Activated gamma-delta T cell treated with anti-CD3 and anti-CD28 coated beads, Interleukin-2, amount 50 U/mL, for 16 hours (primary cell): ENCODE data around the gene ERBIN.
"Not testable (repeated sequence)": the region's sequence is repeated elsewhere in the genome, so short reads cannot be mapped to it uniquely, and the experiment has no call there.

Experiments
- DNase-seq: peaks from one replicate; pipeline ENCODE4 v3.0.0-alpha.2; 2020; ENCODE audit warnings: low read depth

ERBIN gene

DNA sequence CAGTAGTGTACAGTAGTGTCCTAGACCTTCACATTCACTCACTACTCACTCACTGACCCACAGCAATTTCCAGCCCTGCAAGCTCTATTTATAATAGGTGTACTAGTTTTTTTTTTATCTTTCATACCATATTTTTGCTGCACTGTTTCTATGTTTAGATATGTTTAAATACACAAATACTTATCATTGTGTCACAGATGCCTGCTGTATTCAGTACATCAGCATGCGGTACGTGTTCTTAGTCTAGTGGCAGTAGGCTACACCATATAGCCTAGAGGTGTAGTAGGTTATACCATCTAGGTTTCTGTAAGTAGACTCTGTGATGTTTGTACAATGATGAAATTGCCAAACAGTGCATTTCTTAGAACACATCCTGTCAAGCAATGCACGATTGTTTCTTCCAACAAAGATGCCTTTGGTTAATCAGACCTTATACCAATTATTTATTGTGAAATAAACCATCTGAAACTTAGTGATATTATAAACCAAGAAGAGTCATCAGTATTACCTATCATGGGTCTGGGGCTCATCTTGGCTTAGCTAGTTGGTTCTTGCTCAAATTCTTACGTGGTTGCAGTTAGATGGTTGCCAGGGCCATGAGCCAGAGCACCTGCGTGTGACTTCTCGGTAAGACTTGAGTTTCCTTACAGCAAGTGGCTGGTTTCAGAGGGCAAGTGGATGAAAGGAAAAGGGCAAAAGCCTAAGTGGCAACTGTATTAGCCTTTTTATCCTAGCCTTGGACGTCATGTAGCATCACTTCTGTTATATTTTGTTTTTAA, 41.1 kb downstream of the ERBIN start:
- no peak for DNase-seq

DNA sequence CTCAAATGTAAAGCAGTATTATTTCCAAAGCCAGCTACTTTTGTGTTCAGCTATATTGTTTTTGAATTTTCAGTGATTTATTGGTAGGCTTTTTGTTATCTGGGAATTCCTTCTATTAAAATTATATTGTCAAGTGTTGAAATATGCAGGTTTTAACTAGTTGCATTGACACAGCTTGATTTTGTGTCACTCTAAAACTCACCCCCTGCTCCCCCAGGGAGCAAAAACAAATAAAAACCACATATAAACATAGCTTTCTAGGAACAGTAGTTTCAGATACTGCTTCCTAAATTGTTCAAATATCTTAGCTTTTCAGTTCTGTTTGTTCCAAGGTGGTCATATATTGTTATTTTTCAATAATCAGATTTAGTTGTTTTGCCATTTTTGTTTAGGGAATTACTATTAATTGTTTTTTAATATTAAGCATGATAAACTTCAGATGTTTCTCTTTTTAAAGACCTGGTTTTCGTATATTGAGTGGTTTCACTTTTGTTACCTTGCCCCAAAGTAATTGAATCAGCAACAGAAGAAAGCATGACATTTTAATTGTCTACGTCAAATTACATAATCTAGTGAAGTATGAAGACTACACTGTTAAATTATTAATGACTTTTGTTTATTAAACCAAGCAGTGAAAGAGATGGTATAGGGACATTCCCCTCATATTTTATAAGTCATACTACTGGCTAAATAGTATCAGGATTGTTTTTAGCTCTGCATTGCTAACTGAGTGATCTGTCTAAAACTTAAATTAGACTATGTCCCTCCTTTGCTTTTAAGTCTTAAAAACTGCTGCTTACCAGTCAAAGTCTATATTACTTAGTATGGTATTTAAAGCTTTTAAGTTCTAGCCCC, 43.4 kb downstream of the ERBIN start:
- no peak for DNase-seq

DNA sequence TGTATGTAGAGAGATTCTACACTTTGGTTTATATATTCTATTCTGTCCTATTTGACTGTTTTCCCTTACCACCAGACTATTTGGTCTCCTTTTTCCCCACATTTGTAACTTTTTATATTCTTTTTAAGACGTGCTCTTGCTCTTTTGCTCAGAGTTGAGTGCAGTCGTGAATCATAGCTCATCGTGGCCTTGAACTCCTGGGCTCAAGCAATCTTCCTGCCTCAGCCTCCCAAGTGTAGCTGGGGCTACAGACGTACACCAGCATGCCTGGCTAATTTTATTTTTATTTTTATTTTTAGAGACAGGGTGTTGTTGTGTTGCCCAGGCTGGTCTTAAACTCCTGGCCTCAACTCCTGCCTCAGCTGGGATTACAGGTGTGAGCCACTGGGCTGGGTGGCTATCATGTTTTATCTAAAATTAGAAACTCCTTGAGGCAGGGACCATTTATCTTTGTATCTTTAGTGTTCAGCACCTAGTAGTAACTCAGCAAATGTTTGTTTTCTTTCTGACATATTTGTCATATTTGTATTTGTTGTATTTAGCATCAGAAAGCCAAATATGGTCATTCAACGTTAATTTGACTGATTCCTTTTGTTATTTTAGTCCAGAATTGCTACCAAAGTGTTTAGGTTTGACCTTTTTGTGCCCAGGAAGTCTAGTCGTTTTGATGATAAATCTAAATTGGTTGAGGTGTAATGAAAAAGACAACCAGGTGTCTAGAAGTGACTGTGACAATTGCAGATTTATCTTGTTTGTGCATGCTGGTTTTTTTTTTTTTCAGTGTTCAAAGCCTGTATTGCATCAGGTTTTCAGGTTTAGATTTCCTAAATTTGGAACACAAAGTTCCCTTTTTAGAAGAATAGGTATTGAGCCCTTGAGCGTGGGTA, 44.3 kb downstream of the ERBIN start:
- DNase-seq, result no peak

DNA sequence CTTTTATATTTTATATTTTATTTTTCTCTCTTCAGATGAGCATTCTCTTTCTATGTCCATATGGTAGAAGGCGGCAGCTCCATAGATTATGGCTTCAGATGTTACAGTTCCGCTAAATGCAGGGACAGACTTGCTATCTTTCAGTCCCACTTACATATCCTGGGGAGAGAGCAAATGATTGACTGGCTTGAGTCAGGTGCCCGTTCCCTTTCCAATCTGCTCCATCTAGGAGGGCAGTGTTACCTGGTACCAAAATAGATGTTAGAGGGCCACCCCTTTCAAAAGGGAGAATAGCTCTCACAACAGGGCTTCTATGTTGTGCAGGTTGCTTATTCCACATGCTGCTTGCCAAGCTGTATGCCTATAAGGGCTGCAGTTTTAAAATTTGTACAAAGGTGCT, 45.3 kb downstream of the ERBIN start:
- no peak for DNase-seq

DNA sequence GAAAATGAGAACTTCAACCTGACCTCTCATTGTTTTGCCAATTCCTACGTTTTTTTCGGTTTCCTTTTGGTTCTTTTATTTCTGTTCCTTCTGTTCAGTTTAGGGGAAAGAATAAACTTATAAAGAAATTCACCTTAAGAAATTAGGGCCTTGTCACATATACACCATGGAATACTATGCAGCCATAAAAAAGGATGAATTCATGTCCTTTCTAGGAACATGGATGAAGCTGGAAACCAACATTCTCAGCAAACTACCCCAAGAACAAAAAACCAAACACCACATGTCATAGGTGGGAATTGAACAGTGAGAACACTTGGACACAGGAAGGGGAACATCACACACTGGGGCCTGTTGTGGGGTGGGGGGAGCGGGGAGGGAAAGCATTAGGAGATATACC, 46.5 kb downstream of the ERBIN start:
- DNase-seq, result not testable (repeated sequence)

DNA sequence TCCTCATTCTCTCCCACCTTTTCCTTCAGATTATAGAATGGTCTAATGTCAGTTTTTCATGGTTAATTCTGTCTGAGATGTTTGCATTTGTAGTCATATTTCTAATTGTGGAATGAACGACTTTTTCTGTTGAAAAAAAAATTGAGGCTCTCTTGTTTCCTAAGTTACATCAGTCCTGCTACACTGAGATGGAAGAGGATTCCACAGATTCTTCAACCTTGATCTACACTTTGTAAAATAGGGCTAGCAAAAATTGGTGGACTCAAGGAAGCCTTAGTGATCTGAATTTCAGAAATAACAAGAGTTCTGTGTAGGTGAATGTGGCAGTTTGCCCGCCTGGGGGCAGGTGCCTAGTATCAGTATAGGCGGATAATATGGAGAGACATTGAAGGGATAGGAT, 51.9 kb downstream of the ERBIN start:
- no peak for DNase-seq

DNA sequence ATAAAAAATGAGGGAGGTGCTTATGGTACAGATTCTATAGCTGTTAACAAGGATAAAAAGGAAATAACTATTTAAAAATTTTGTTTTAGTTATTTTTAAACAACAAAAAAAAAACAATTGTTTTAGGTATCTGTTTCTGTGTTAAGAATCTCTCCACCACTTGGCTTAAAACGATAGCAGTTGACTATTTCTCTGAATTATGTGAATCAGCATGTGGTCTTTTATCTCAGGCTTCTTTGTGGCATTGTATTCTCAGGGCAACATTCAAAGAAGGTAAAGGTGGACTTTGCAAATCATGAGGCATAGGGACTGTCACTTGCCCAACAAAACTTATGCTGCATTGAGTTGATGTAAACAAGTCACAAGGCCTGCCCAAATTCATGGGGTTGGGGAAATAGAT, 55.2 kb downstream of the ERBIN start:
- no peak for DNase-seq

DNA sequence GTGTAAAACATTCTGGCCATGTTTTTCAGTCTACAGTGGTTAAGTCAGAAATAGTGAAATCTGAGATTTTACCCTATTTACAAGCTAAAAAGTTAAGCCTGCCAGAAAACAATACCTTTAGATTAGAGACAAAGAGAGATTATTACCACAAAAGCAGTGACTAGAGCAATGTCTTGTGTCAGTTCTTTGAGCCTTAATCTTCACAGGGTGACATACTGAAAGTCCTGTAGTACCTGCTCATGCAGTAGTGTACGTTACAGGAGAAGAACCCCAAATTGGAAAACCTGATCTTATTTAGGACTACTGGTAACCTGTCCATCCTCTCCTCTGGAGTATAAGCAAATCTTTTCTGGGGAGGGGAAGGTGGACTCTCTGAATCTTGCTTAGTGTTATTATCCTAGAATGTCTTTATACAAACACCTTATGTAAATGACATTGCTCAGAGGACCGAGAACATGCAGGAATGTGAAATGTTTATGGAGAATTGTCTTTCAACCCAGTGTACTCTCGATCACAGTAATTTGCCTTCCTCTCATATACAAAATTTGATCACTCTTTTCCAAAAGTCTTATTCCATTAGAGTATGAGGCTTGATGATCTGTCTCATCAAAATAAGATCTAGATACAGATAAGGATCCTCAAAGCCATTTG, 55.7 kb downstream of the ERBIN start:
- no peak for DNase-seq

DNA sequence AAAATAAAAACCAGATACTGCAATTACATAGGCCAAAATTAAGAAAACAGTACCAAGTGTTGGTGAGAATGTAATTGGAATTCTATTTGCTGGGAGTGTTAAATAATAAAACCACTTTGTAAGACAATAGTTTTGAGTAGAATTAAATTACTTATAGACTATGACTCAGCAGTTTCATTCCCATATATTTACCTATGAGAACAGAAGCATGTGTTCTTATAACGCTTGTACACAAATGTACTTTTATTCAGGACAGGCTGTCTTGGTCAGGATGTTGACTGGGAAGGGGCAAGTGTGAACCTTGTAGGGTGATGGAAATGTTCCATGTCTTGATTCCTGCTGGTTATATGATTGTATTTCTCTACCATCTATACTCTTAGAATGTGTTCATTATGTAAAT, 56.3 kb downstream of the ERBIN start:
- DNase-seq, result no peak

DNA sequence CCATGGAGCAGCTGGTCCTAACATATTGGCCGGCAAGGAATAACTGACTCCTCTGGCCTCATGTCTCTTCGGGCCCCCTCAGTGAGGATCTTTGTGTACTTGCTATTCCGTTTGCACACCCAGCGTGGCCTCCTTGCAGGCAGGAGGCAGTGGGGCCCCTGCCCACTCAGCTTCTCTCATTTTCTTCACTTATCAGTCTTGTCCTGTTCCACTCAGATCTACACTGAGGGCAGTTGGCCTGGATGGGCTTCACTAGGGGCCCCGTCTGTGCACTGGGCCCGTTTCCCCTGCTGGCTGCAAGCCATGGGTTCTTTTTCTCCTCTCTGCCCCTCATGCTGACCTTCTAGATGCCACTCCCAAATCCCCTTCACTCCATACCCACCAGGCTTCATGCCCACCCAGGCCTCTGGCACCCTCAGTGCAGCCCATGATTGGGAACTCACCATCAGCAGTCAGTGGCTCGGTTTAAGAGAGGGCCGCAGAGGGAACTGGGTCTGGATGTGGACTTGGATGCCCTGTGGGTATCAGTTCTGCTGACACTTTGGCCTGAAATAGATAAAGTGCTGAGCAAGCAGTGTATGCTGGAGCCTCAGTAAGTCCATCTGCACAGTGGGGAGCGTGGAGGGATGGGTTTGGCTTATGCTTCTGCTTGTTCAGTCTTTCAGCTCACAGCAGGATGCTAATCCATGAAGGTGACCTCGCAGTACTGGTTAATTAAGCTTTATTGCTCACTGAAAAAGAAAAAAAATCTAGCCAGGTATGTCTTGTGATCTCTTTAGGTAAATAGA, 57.9 kb downstream of the ERBIN start:
- no peak for DNase-seq

DNA sequence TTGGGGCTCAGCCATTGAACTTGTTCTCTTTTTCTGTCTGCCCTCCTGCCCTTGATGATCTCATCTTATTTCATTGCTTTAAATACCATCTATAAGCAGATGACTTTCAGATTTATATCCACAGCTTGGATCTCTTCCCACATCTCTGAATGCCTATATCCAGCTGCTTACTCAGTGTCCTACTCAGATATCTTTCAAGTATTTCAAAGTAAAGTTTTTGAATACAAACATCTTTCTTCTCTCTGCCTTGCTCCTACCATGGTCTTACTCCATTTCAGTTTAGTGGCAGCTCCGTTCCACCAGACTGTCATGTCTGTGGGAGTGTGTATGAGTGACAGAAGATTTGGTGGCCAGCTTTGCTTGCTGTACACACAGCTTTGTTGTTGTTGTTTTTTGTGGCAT, 59.7 kb downstream of the ERBIN start:
- DNase-seq, result no peak

DNA sequence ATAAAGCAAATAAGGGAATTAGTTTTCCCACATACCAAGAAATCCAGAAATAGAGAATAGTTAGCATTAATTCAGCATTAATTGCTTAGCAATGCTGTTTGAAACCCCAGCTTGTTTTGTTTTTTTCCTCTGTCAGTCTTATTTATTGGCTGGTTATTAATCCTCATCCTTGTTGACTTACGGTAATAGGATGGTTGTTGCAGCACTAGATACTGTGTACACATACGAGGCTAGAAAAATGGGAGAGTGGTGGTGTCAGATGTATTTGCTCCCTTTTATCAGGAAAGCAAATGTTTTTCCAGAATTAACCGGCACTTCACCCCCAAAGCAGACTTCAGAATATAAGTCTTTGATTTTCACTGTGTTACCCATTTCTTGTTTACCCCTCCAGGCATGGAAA, 60.4 kb downstream of the ERBIN start:
- DNase-seq, result no peak

DNA sequence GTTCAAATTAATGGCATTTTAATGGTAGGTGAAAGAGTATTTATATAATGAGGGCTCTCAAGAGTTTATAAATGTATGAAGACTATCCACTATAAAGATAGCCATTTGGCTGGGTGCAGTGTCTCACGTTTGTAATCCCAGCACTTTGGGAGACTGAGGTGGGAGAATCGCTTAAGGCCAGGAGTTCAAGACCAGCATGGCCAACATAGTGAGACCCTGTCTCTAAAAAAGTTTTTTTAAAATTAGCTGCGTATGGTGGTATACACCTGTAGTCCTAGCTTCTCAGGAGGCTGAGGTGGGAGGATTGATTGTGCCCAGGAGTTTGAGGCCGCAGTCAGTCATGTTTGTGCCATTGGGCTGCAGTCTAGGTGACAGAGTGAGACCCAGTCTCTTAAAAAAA, 61.6 kb downstream of the ERBIN start:
- DNase-seq, result no peak

DNA sequence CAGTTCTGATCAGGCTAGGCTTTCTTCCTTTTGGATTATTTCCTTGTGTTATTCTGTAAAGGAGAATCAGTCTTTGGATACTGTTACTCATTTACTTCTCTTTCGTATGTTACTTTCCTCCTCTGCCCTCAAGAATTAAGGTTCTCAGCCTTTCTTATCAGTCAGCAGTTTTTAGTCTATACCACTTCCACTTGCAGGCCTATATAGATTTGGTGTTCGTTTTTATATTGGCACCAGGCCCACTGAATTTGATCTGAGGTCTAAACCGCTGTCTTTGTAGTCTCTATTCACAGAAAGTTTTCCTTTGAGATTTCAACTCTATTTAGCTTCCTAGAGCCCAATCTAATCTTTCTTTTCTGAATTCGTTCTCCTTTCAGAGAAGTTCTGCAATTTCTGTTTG, 62.8 kb downstream of the ERBIN start:
- DNase-seq, result no peak

DNA sequence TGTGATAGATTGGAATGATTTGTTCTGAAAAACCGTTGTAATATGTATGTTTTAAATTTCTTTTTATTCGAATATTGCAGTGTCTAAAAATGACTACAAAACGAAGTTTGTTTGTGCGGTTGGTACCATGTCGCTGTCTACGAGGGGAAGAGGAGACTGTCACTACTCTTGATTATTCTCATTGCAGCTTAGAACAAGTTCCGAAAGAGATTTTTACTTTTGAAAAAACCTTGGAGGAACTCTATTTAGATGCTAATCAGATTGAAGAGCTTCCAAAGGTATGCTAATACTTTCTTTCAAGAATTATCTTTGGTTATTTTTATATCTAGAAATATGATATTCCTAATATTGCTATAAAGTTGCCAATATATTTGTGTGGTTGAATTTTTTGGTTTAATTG, 66.3 kb downstream of the ERBIN start:
- DNase-seq, result no peak

DNA sequence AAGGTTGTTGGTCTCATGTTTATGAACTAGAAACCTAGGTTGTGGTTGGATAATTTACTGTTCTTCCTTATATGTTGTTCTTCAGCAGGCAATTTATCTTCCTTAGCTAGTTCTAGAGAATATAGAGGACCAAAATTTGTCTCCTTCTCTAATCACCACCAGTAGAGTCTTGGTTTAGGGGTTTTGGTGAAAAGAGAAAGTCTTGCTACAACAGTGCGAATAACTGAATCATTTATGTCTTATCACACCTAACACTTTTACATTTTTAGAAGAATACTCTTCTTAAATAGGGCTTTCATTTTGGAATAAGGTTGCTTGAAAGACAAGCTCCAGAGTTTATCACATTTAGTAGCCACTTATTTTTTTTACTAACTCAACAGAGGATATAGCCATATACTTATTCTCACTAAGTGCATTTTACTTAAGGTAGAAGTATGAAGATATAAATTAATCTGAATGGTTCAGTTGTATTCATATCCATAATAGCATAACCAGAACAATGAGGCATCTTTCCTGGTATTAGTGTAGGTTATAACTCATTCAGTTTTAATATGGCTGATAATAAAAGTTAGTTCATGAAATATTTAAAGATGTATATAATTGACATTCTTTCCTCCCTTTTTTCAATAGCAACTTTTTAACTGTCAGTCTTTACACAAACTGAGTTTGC, 67.9 kb downstream of the ERBIN start:
- DNase-seq, result no peak

DNA sequence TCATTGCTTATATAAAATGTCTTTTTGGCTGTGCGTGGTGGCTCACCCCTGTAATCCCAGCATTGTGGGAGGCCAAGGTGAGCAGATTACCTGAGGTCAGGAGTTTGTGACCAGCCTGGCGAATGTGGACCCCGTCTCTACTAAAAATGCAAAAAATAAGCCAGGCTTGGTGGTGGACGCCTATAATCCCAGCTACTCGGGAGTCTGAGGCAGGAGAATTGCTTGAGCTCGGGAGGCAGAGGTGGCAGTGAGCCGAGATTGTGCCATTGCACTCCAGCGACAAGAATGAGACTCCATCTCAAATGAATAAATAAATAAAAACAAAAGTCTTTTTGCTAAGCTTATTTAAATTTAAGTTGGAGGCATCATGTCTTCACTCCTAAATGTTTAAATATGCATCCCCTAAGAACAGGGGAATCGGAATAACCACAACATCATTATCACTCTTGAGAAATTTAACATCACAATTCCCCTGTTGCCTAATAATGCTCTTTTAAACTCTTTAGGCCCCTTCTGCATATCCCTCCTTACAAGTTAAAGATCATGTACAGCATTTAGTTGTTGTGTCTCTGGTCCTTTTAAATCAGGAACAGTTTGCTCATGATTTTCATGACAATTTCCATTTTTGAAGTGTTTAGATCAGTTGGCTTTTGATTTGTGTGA, 72.8 kb downstream of the ERBIN start:
- DNase-seq, result no peak

DNA sequence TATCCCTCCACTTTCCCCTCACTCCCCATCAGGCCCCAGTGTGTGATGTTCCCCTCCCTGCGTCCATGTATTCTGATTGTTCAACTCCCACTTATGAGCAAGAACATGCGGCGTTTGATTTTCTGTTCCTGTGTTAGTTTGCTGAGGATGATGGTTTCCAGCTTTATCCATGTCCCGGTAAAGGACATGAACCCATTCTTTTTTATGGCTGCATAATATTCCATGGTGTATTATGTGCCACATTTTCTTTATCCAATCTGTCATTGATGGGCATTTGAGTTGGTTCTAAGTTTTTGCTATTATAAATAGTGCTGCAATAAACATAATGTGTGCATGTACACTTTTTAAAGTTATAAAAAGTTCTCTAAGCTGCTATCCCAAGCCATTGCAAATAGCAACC, 75.6 kb downstream of the ERBIN start:
- DNase-seq, result no peak

DNA sequence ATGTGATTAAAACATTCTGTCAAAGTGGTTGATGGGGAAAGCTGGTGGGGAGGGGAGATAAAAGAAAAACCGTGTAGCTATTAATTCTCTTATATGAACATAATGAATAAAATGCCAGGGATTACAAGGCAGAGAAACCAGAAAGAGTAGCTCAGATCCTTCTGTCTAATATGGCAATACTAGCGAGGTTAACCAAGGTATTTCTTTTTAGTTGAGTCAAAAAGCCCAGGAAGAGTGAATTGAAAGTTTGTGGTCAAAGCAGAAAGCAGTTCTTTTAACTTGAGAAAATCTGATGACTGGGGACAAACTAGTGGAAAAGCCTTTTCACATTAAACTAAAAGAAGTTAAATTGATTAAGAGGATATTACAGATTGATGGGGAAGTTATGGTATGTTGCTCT, 76.0 kb downstream of the ERBIN start:
- DNase-seq, result no peak

DNA sequence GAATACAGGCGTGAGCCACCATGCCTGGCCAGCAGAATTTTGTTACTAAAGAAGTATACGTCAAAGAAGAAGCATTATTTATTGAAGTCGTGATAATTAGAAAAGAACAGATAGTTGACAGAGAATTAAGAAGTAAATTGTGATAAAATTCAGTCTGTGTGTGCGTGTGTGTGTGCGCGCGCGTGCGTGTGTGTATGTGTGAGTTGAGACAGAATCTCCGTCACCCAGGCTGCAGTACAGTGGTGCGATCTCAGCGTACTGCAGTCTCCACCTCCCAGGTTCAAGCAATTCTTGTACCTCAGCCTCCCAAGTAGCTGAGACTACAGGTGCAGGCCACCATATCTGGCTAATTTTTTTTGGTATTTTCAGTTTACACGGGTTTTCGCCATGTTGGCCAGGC, 77.8 kb downstream of the ERBIN start:
- no peak for DNase-seq
